Skin of body (tissue), 3 donors: Measurements from ENCODE around the gene LRMDA. TPM values are rescaled to one million over a fixed set of nuclear protein-coding genes. Genes with fewer than 3 reads are reported as not detected.
"Not testable (repeated sequence)": the region's sequence is repeated elsewhere in the genome, so short reads cannot be mapped to it uniquely, and the experiment has no call there.

ENCODE experiments used
- DNase-seq: peaks from one replicate; lab custom pipeline; 2025; lab: John Stamatoyannopoulos, UW
- small RNA-seq: library from RNA; depleted of rRNA; stranded (forward); fragments of <200 nt; gene quantifications from one replicate; pipeline ENCODE3, GENCODE V24; 2014; ENCODE audit warnings: low replicate concordance
- total RNA-seq: library from RNA; depleted of rRNA; stranded (reverse); fragments of >200 nt; gene quantifications from one replicate; pipeline ENCODE4 v1.2.3, GENCODE V29; 2014

Gene LRMDA
- total RNA-seq, 1 donor from 2014 or later = 12.7 TPM

DNA sequence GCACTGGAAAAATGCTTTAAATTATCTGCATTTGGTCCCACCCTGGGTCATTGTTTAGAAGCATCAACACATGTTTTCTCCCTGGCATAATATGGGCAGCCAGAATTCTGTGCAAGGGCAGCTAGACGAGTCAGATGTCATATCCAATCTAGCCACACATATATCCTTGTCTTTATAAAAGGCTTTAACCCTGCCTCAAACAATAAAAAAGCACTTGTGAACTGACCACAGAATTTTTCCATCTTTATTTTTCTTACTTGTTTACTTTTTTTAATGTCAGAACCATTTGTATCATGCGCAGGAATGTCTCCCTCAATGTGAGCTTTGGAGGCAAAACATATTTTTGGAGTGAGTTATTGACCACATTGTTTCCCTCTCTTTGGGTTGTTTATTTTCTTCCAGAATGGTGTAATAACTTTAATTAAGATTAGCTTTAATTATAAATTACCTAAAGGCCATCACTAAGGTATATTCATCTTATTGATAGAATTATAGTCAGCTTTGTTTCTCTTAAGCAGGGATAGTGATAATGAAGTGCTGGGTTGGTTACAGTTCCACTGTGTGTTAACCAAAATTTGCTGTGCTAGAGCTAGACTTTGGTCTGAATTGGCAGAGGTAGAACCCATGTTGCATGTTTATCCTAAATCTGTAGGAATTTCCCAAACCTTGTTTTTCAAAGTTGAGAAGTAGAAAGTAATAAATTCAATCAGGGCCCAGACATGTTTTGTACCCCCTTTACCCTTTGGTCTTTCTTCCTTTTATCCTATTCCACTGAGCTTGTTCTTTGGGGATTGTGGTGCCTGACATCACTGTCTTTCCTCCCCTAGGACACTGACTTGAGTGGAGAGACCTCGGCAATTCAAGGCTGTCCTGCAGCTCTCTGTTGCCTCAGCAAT is 1127.8 kb downstream of the LRMDA start:
- no peak for DNase-seq

DNA sequence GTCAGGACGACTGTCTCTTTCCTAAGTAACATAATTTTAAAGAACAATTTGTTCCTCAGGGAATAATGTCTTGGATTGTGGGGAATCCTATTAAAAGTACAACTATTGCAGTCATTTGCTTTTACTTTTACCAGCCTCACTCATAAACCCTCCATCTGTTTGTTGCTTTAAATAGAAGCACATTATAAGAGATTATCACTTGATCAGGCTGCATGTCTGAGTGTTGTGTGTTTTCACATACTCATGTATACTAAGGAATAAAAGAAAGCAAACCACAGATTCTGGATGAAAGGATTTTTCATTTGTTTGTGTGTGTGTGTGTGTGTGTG is 1128.4 kb downstream of the LRMDA start:
- DNase-seq = no peak

DNA sequence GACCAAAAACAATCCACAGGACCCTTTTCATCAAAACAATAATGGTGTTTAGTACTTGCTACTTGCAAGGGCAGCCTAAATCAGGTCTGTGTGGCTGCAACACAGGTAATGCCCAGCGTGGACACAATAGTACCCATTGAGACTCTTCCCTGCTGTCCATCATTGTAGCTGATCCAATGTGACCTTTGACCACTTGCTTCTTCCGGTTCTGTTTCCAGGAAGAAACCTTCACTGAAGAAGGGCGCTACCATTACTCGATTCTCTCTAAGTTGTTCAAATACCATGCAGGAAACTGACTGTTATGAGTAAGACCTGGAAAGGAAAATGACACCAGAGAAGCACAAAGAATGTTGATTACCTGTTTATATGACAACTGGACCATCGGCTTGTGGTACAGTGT is 1128.9 kb downstream of the LRMDA start:
- no peak for DNase-seq

DNA sequence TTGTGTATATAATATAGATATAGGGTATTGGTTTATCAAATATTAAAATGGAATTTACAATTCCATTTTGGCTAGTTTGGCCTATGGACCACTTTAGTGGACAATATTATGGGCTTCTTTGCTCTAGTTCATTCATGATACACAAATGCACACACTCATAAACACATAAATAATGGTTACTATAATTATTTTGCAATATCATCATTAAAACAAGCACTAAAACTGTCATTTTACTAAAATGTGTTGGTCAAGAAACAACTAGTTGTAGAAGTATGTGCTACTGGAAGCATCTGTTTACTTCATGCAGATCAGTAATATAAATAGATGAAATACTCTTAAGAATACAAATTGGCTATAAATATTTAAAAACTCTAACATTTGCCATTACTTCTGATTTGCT is 1131.9 kb downstream of the LRMDA start:
- no peak for DNase-seq

DNA sequence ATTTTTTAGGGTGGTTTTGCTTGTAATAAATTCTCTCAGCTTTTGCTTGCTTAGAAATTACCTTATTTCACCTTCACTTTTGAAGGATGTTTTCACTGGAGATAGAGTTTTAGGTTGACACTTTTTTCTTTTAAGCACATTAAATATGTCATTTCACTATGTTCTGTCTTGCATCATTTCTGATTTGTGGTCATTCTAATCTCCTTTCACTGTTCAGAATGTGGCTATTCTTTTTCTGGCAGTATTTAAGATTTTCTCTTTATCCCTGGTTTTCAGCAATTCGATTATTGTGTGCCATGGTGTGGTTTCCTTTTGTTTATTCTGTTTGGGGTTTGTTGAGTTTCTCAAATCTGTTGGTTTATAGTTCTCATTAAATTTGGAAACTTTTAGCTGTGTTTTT is 1140.6 kb downstream of the LRMDA start:
- DNase-seq = no peak

DNA sequence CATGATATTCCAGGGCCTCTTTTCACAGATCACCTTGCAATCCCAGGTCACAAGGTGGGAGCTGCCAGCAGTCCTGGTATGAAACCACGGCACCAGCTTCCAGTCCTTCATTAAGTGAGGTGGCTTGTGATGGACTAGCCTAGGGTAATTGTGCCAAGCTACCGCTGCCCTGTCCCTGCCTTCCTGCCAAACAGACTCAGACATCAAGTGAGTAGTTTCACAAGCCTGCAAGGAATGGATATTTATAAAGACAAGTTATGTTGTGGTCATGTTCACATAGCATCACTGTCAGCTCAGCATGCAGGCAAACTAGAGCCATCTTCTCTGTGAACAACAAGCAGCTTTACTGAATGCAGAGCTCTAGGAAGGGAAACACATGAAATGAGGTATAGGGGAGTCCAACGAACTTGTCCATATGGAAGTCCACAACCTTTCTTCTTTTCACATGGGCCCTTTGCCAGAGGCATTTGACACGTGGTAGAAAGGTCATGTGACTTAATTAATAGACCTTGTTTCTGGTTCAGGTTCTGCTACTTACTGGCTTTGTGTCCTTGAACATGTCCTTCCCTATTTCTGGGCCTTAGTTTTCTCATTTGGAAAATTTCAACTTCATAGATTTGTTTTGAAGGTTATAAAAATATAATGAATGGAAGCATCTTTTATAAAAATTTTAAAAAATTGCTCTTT is 1145.0 kb downstream of the LRMDA start:
- peak; percentile 21 for DNase-seq

DNA sequence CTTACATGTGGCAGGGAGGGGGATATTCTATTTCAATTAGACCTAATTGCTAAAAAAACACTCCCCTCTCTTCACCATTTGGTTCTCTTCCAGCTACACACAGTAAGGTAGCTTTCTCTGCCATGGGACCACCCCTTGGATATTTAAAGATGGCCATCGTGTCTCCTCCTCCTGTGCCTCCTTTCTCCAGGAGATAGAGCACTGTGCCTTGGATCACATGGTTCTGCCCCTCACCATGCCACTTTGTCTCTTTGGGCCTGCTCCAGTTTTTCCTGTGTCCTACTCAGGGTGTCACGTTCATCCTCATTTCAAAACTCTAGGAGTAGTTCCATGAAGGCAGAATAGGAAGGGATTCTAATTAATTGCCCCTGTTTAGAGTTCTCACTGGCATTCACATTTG is 1146.0 kb downstream of the LRMDA start:
- no peak for DNase-seq

DNA sequence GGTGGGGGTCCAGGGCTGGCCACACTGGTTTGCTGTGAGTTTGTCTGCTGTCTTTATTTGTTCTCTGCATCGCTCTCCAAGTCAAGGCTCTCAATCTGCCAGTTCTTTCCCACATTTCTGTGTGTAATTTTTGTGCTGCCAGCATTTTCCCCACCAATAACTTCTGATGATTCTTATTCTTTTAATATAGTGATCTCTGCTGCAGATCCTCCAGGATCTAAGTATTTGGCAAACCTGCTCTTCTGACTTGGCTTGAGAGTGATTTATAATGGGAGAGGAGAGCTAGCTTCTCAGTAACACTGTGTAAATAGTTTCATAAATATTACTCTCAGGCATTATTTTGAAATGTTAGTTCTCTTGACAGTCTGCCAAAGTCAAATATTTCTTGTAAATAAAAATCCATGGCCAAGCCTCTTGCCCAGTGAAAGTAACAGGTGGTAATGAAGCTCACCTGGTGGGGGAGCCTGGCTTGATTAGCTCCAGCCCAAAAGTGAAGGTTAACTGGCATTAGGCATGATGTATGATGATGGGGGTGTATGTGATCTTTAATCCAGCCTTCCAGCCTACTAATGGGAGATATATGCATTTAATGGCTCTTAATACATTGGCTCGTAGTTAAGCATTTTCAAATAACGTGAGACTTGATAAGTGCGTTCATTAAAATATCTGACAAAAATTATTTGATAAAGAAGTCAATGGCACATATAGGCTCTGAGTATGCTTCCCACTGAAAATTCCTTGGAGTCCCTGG is 1150.3 kb downstream of the LRMDA start:
- DNase-seq = no peak

DNA sequence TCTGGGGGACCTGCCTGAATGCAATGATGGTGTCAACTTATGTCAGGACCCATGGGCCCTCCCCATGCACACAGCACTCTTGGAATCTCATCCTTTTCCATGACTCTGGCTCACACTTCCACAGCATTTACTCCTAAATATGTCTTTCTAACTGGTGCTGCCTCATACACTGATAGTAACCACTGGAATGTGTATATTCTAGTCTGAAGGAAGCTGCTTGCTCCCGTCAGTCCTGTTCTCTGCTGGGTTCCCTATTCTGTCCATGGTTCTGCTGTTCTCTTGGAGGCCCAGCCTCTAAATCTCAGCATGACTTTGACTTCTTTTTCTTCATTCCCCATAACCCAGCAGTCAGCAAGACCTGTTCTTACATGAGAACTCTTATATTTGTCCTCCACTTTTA is 1151.1 kb downstream of the LRMDA start:
- DNase-seq = no peak

DNA sequence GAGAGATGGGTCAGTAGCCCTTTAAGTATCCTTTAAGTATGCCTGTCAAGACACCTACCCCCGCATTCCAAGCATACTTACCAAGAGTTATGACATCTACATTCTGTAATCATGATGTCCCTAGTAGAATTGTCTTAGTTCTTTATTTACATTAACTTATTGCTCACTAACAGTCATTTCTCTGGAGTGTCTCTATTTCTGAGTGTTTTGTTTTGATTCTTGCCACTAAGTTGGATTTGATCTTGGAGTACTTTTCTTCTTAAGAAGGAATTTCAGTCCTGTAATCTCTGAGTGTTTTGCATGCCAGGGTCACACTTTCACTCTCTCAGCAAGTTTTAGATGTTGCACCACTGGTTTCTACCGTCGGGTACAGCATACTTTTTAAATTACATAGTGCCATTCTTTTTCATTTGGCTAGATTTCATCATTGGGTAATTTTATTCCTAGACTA is 1152.3 kb downstream of the LRMDA start:
- no peak for DNase-seq

DNA sequence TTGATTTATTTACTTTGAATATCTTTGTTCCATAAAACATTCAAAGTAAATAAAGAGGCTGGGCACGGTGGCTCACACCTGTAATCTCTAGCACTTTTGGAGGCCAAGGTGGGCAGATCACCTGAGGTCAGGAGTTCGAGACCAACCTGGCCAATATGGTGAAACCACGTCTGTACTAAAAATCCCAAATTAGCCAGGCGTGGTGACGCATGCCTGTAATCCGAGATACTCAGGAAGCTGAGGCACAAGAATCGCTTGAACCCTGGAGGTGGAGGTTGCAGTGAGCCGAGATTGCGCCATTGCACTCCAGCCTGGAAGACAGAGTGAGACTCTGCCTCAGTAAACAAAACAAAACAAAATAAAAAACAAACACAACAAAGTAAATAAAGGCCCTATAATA is 1153.0 kb downstream of the LRMDA start:
- not testable (repeated sequence) for DNase-seq

Small RNA genes lying within 50 kb of the gene (small RNA-seq; reads per million reads assigned to genes)
- gene MIR606 (not detected), gene RN7SL518P (not detected), gene RNU6-673P (not detected)

Other genes with a start within 250 kb of the LRMDA start
- 105 TPM for gene VDAC2, start 220.8 kb upstream of the LRMDA start, total RNA-seq
- 5.0 TPM for gene COMTD1, start 195.7 kb upstream of the LRMDA start, total RNA-seq
- gene ZNF503, start 29.9 kb upstream of the LRMDA start, total RNA-seq = 5.6 TPM